Caco-2 (cell line): ENCODE data around the gene STOML1. TPM values are rescaled to one million over a fixed set of nuclear protein-coding genes. Genes with fewer than 3 reads are reported as not detected.

Experiments used
- BruUV-seq: library from RNA; stranded (reverse); fragments of 400-500 nt; replicated peaks from 2 replicates; lab custom pipeline; 2021; lab: Mats Ljungman, UMichigan
- CTCF ChIA-PET: fragments of 300-600 bp; sonication (Branson Sonifier 250); formaldehyde crosslinking; loops from one replicate; lab custom pipeline; 2022; ENCODE audit warnings: antibody characterized with exemption; lab: Charles Lee
- POLR2A ChIA-PET: fragments of 300-600 bp; sonication (Branson Sonifier 250); formaldehyde crosslinking; loops from one replicate; lab custom pipeline; 2022; ENCODE audit warnings: antibody characterized with exemption; lab: Charles Lee
- DNase-seq, 2 experiments: peaks; one replicate each; pipeline versions ENCODE4 v3.0.0 to v3.0.0-alpha.2; 2020 to 2022
- H3K27me3 ChIP-seq: replicated peaks from 2 replicates; pipeline ENCODE4 v1.6.0; 2011; ENCODE audit warnings: low read length; ENCODE audit not compliant: control insufficient read depth, insufficient read depth
- H3K36me3 ChIP-seq: 2 replicates; pipeline ENCODE4 v1.5.1; 2011; ENCODE audit warnings: low read length; ENCODE audit not compliant: control insufficient read depth, insufficient read depth
- H3K4me1 ChIP-seq: fragments of 250-450 bp; sonication (Bioruptor Pico); 2 replicates; pipeline ENCODE4 v1.5.1; 2020; ENCODE audit warnings: mild to moderate bottlenecking
- H3K4me3 ChIP-seq: 2 replicates; pipeline ENCODE4 v1.5.1; 2011; ENCODE audit warnings: low read depth, mild to moderate bottlenecking, control low read depth, low read length
- H3K9me3 ChIP-seq: fragments of 250-450 bp; sonication (Bioruptor Pico); 2 replicates; pipeline ENCODE4 v1.5.1; 2020; ENCODE audit warnings: mild to moderate bottlenecking, moderate library complexity
- H3K27ac Mint-ChIP-seq: one replicate; pipeline ENCODE4 v1.8.0; 2022; ENCODE audit warnings: mixed read lengths; ENCODE audit not compliant: unreplicated experiment
- H3K27me3 Mint-ChIP-seq: one replicate; pipeline ENCODE4 v1.8.0; 2022; ENCODE audit warnings: mixed read lengths; ENCODE audit not compliant: insufficient read depth, unreplicated experiment
- H3K36me3 Mint-ChIP-seq: one replicate; pipeline ENCODE4 v1.8.0; 2022; ENCODE audit warnings: mild to moderate bottlenecking, mixed read lengths; ENCODE audit not compliant: insufficient read depth, unreplicated experiment
- H3K4me1 Mint-ChIP-seq: one replicate; pipeline ENCODE4 v1.8.0; 2022; ENCODE audit warnings: low read depth, mixed read lengths; ENCODE audit not compliant: unreplicated experiment
- H3K4me3 Mint-ChIP-seq: one replicate; pipeline ENCODE4 v1.8.0; 2022; ENCODE audit warnings: mild to moderate bottlenecking, moderate library complexity, mixed read lengths; ENCODE audit not compliant: unreplicated experiment
- H3K9me3 Mint-ChIP-seq: one replicate; pipeline ENCODE4 v1.8.0; 2022; ENCODE audit warnings: mixed read lengths; ENCODE audit not compliant: unreplicated experiment
- intact Hi-C: fragments of 100-400 bp; cut with micrococcal nuclease; formaldehyde crosslinking; loops from one replicate; pipeline ENCODE4 v1.10.0; 2022; ENCODE audit not compliant: unreplicated experiment
- total RNA-seq: library from RNA; stranded (reverse); gene quantifications from 2 replicates; pipeline ENCODE4 v1.2.3, GENCODE V29; 2022
- TF ChIP-seq, protein P1 (sequence below), 2 experiments: fragments of 200-600 bp in 1 of 2; IDR thresholded peaks; 1 replicate in 1 of 2; 2 replicates in 1 of 2; pipeline versions ENCODE4 v1.5.1 to v1.8.0; 2011 to 2022; ENCODE audit warnings: antibody characterized with exemption in 1 of 2, control low read depth in 1 of 2, inconsistent platforms in 1 of 2, low read depth in 1 of 2, low read length in 1 of 2, mild to moderate bottlenecking in 1 of 2, moderate library complexity in 1 of 2; ENCODE audit not compliant: insufficient read depth in 1 of 2, severe bottlenecking in 1 of 2, unreplicated experiment in 1 of 2

STOML1 gene
- total RNA-seq, 1 experiment from 2014 or later, result 7.6 TPM

DNA sequence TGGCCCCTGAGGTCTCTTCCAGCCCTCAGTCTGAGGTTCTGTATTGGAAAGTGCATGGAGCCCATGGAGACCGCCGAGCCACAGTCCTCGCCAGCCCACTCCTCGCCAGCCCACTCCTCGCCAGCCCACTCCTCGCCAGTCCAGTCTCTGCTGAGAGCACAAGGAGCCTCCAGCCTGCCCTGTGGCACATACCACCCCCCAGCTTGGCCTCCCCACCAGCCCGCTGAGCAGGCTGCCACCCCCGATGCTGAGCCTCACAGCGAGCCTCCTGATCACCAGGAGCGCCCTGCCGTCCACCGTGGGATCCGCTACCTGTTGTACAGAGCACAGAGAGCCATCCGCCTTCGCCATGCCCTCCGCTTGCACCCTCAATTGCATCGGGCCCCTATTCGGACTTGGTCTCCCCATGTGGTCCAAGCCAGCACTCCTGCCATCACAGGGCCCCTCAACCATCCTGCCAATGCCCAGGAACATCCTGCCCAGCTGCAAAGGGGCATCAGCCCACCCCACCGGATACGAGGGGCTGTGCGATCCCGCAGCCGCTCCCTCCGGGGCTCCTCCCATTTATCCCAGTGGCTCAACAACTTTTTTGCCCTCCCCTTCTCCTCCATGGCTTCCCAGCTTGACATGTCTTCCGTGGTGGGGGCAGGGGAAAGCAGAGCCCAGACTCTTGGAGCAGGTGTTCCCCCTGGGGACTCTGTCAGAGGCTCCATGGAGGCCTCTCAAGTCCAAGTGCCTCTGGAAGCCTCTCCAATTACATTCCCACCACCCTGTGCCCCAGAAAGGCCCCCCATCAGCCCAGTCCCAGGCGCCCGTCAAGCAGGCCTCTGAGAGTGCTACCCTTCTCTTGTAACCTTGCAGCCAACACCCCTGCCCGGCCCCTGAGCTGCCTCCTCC is 43.3 kb upstream of the STOML1 start:
- BruUV-seq, result no TSS peak
- Mint-ChIP-seq H3K36me3 (no peaks in the 10 kb centered on the region), H3K9me3 (no peaks in the 10 kb centered on the region), H3K4me3 (no peak overlapping the region), H3K27me3 (no peaks in the 10 kb centered on the region), H3K27ac (no peak overlapping the region), H3K4me1 (no peaks in the 10 kb centered on the region)
- Histone ChIP-seq H3K9me3 (no peaks in the 10 kb centered on the region), H3K36me3 (no peaks in the 10 kb centered on the region), H3K27me3 (no peaks in the 10 kb centered on the region), H3K4me1 (no peaks in the 10 kb centered on the region), H3K4me3 (no peak overlapping the region)
- intact Hi-C loops, result loop anchor here (5.0 kb wide), 1 partner anchor 43 kb away; the partner anchor contains the start of genes PML and STOML1
- ChIA-PET POLR2A (no interaction called here), CTCF (interaction anchor here (1.8 to 6.2 kb wide), 3 partner anchors 62 to 84 kb away, joined by 8 to 194 read pairs (median 15); no protein-coding TSS in a partner anchor)
- no peak for DNase-seq
- TF ChIP-seq, protein P1, sequence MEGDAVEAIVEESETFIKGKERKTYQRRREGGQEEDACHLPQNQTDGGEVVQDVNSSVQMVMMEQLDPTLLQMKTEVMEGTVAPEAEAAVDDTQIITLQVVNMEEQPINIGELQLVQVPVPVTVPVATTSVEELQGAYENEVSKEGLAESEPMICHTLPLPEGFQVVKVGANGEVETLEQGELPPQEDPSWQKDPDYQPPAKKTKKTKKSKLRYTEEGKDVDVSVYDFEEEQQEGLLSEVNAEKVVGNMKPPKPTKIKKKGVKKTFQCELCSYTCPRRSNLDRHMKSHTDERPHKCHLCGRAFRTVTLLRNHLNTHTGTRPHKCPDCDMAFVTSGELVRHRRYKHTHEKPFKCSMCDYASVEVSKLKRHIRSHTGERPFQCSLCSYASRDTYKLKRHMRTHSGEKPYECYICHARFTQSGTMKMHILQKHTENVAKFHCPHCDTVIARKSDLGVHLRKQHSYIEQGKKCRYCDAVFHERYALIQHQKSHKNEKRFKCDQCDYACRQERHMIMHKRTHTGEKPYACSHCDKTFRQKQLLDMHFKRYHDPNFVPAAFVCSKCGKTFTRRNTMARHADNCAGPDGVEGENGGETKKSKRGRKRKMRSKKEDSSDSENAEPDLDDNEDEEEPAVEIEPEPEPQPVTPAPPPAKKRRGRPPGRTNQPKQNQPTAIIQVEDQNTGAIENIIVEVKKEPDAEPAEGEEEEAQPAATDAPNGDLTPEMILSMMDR (IDR thresholded peaks at IDR 0.05; ENCODE audit: insufficient read depth in 1 of 2, low read depth in 1 of 2, low read length in 1 of 2, severe bottlenecking in 1 of 2, unreplicated experiment in 1 of 2), result no peak

DNA sequence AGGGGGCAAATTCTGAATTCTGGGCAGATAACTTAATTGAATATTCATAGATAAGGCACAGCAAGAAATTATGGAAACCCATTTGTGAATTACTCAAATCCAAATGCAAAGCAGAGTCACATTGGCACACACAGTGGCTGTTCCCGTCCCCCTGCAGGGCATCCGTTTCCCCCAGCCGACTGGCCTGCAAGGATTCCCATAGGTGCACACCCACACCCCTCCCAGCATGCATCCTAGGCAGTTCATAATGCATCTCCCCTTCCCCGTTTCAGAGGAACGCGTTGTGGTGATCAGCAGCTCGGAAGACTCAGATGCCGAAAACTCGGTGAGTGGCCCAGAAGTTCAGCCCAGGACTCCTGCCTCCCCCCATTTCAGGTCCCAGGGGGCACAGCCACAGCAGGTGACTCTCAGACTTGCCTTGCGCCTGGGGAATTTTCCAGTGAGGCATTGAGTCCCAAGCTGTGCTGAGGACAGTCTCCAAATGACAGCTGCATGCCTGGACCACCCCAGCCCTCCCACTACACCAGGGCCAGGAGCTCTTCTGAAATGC is 42.2 kb upstream of the STOML1 start:
- TF ChIP-seq, protein P1 (IDR thresholded peaks at IDR 0.05; ENCODE audit: insufficient read depth in 1 of 2, low read depth in 1 of 2, low read length in 1 of 2, severe bottlenecking in 1 of 2, unreplicated experiment in 1 of 2), result no peak
- Histone ChIP-seq H3K36me3 (no peaks in the 10 kb centered on the region), H3K4me1 (no peaks in the 10 kb centered on the region), H3K4me3 (no peak overlapping the region), H3K27me3 (no peaks in the 10 kb centered on the region), H3K9me3 (no peaks in the 10 kb centered on the region)
- Mint-ChIP-seq H3K36me3 (no peaks in the 10 kb centered on the region), H3K4me3 (no peak overlapping the region), H3K27ac (no peak overlapping the region), H3K9me3 (no peaks in the 10 kb centered on the region), H3K4me1 (no peaks in the 10 kb centered on the region), H3K27me3 (no peaks in the 10 kb centered on the region)
- ChIA-PET CTCF (interaction anchor here (1.8 kb wide), 1 partner anchor 61 kb away, joined by 8 read pairs; no protein-coding TSS in a partner anchor), POLR2A (no interaction called here)
- BruUV-seq, result no TSS peak
- intact Hi-C loops, result no loop called here
- no peak for DNase-seq
